ENCODE results near the gene EPS8L3.
"Not testable (repeated sequence)": the region's sequence is repeated elsewhere in the genome, so short reads cannot be mapped to it uniquely, and the experiment has no call there.

The EPS8L3 gene

DNA sequence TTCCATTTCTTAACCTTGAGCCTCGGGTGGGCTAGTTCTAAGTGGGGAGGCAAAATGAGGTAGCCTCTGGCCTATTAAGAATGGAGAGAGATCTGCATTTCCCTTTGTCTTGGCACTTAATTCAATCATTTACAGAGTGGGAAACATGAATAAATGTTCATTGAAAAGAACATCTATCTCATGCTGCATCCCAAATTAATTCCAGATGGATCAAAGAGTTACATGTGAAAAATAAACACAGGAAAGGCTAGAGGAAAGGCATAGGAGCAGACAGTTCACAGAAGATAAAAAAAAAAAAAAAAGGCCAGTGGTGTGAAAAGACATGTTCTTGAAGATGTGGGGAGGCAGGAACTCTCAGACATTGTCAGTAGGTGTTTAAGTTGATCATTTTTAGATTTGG, 35.7 kb upstream of the EPS8L3 start:
- DNase-seq (ENCODE audit: low spot score) = no peak
- TF ChIP-seq, protein P1, sequence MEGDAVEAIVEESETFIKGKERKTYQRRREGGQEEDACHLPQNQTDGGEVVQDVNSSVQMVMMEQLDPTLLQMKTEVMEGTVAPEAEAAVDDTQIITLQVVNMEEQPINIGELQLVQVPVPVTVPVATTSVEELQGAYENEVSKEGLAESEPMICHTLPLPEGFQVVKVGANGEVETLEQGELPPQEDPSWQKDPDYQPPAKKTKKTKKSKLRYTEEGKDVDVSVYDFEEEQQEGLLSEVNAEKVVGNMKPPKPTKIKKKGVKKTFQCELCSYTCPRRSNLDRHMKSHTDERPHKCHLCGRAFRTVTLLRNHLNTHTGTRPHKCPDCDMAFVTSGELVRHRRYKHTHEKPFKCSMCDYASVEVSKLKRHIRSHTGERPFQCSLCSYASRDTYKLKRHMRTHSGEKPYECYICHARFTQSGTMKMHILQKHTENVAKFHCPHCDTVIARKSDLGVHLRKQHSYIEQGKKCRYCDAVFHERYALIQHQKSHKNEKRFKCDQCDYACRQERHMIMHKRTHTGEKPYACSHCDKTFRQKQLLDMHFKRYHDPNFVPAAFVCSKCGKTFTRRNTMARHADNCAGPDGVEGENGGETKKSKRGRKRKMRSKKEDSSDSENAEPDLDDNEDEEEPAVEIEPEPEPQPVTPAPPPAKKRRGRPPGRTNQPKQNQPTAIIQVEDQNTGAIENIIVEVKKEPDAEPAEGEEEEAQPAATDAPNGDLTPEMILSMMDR (IDR thresholded peaks at IDR 0.05; ENCODE audit: extremely low read depth, missing control alignments) = no peak

DNA sequence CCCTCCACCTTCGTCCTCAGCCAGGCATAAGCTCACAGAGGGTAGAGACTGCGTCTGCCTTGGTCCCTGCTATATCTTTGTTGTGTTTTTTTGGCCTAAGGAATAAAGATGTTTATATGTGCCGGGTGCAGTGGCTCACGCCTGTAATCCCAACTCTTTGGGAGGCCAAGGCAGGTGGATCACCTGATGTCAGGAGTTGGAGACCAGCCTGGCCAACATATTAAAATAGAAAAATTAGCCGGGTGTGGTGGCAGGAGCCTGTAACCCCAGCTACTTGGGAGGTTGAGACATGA, 33.5 kb upstream of the EPS8L3 start:
- DNase-seq (ENCODE audit: low spot score) = not testable (repeated sequence)

DNA sequence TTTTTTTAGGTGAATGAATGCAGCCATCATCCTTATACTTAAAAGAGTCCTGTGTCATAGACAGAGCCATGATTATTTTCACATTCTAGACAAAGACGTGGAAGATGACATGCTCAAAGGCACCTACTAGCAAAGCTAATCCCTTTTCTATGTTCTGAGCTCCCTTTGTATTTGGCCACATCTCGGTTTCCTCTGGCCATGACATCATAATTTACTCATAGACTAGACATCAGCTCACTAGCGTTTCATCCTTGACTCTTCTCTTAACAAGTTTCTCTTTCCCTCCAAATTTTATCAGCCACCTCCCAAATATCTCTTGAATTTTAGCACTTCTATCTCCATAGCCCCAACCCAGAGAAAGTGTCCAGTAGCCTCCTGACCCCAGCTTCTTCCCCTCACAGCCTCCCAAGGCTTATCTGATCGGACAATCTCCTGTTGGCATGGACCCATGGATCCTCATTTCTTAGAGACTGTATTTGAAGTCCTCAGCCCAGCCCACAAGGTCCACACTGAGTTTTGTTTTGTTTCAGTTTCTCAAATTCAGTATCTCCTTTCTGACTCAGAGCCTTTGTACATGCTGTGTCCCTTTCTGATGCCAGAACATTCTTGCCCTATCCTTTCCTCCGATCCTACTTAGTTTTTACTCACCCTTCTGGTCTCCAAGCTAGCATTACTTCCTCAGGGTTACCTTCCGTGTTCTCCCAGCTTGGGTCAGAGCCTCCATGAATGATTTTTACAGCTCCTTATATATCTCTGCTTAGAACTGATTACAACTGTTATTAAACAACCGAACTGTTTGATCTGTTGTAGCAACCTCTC, 33.0 kb upstream of the EPS8L3 start:
- no peak for DNase-seq (ENCODE audit: low spot score)
- TF ChIP-seq, protein P1 (IDR thresholded peaks at IDR 0.05; ENCODE audit: extremely low read depth, missing control alignments) = no peak

DNA sequence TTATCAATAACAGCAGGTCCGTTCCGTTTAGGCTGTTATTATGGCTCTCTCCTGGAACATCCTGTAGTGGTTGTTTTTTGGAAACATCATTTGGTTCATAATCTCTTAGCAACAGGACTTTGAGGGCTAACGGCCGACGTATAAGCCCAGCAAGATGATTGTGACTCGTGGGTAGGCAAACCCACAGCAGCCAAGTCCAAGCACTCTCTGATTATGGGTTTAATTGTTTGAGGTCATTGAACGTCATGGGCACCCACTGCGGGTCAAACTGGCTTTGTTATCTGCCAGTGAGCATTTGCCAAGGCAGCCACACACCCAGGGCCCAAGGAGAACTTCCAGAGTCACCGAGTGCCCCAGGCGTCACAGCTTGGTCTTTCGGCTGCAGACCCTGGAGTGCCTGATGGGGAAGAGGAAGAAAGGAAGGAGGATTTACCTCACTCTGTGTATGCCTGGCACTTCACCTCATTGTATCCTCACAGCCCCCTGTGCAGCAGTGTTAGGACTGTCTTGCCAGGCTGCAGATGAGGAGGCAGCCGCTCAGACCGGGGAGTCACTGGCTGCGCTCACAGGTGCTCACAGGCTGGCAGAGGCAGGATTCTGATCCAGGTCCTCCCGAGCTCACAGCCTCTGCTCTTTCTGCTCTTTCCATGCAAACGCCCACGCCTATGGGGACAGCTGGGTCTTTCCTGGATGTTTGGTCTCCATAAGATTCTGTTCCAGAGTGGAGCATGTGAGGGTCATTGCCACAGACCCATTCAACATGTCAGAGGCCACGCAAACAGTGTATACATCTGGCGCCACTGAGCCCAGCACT, 30.8 kb upstream of the EPS8L3 start:
- TF ChIP-seq, protein P1 (IDR thresholded peaks at IDR 0.05; ENCODE audit: extremely low read depth, missing control alignments) = no peak

DNA sequence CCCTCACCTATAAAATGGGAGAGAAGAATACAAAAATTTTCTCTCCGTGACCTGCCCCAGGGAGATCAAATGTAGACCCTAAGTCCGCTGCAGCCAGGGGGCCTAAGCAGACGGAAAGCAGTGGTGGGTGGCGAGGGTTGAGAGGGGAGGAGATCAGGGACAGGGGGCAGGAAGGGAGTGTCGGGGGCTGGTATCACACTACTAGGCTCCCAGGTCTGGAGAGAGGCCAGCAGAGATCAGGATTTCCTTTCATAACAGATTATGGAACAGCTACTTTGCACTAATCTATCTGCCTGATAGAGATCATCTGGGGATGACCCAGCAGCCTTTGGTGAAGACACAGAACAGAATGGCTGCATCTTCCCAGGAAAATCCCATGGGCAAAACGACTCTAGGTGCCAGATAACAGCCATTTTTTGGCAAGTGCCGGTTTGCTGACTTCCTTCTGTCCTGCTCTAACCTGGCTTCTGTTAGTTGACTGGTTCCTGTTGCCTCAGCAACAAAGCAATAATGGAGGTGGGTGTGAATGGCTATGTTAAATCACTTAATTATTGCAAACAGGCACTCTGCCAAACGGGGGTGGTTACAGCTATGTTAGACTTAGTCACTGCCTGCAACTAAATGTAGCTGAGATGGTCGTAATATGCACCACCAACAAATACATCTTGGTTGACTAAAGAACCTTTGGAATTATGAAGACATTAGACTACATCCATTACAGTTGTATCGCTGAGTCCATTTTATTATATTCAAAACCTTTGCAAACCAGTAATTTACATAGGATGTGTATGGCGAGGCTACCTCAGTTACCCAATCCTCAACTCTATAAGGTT, 30.0 kb upstream of the EPS8L3 start:
- TF ChIP-seq, protein P1 (IDR thresholded peaks at IDR 0.05; ENCODE audit: extremely low read depth, missing control alignments) = no peak
- DNase-seq (ENCODE audit: low spot score) = no peak

More for the DNA sequence above, 30.8 kb upstream of the EPS8L3 start:
- no peak for DNase-seq (ENCODE audit: low spot score)

DNA sequence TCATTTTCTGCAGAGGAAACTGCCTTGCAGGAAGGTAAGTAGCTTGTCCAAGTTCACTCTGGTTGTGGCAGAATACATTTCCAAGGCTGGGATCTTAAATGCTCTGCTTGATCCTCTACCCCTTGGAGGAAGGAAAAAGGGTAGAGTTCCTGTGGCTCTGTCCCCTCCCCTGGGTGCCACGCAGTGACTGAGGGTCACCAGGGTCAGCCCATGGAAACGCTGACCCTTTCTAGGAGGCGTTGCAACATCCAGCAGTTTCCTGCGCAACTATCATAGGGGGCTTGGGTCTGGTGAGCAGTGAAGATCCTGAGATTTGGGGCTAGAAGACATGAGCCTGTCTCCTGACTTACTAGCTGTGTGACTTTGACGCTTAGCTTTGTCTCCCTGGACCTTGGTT, 29.4 kb upstream of the EPS8L3 start:
- DNase-seq (ENCODE audit: low spot score) = no peak
- TF ChIP-seq, protein P1 (IDR thresholded peaks at IDR 0.05; ENCODE audit: extremely low read depth, missing control alignments) = no peak

DNA sequence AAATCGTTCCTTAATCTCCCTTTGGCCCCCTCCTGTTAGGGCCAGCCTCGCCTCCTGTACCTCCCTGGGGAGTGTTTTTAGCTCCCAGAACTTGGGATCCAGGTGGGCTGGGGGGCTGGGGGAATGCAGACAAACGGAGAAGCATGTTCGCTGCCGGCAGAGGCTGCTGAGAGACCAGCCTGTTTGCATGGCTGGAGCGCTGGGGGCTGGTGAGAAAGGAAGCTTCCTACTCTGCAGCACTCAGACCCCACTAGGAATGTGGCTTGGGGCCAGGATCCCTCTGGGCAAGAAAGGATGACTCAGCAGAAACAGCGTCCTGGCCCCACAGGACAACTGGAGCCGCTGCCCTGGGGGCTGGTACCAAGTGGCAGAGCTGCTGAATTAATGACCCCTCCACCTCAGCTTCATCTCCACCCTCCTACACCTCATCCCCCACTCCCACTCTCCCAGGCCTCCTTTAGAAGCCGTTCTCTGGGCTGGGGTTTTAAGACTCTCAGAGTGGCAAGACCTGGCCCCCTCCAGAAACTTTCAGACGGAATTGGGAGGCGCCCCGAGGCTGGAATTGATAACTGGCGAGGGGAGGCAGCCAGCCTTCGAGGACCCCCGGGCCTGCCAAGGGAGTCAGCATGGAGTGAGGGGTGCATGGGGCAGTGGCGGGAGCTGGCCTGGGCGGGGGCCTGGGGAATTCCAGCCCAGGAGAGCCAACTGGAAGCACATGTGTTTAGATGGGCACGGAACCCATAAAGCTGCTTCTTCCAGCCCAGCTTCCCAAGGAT, 28.5 kb upstream of the EPS8L3 start:
- TF ChIP-seq, protein P1 (IDR thresholded peaks at IDR 0.05; ENCODE audit: extremely low read depth, missing control alignments) = no peak

More for the DNA sequence above, 28.5 kb upstream of the EPS8L3 start:
- DNase-seq (ENCODE audit: low spot score) = no peak
